IPS-NIHi7 (cell line): ENCODE data around the gene CRYBA4.
A peak's percentile ranks its signal among the peaks of the same experiment; 100 is the strongest.

Source experiments
- DNase-seq: peaks from one replicate; pipeline ENCODE4 v3.0.0; 2012; ENCODE audit warnings: mixed read lengths; ENCODE audit errors: extremely low spot score

CRYBA4 gene

GRCh38 chr22:26624803-26625202 is 3.0 kb downstream of the CRYBA4 start:
- no peak for DNase-seq

- no peak for DNase-seq
Observed at GRCh38 chr22:26629988-26630761, 8.4 kb downstream of the CRYBA4 start.

GRCh38 chr22:26631282-26631681 is 9.5 kb downstream of the CRYBA4 start:
- no peak for DNase-seq

GRCh38 chr22:26632422-26633155 is 10.8 kb downstream of the CRYBA4 start:
- no peak for DNase-seq

GRCh38 chr22:26634189-26634588 is 12.4 kb downstream of the CRYBA4 start:
- no peak for DNase-seq

GRCh38 chr22:26635117-26635516 is 13.4 kb downstream of the CRYBA4 start:
- no peak for DNase-seq

GRCh38 chr22:26636296-26636695 is 14.5 kb downstream of the CRYBA4 start:
- DNase-seq = no peak

- no peak for DNase-seq
Observed at GRCh38 chr22:26642465-26643417, 21.0 kb downstream of the CRYBA4 start.

GRCh38 chr22:26643418-26644100 is 21.8 kb downstream of the CRYBA4 start:
- DNase-seq = no peak

GRCh38 chr22:26646158-26646557 is 24.4 kb downstream of the CRYBA4 start:
- no peak for DNase-seq

- DNase-seq = peak; percentile 51
Observed at GRCh38 chr22:26648011-26648497, 26.3 kb downstream of the CRYBA4 start.

- no peak for DNase-seq
Observed at GRCh38 chr22:26648528-26649388, 27.0 kb downstream of the CRYBA4 start.

- no peak for DNase-seq
Observed at GRCh38 chr22:26650722-26651421, 29.1 kb downstream of the CRYBA4 start.

GRCh38 chr22:26651815-26652214 is 30.1 kb downstream of the CRYBA4 start:
- no peak for DNase-seq

GRCh38 chr22:26656891-26657851 is 35.4 kb downstream of the CRYBA4 start, which contains the start of gene MIAT:
Gene MIAT (plus strand): TSS chr22:26657588.
- peak; percentile 59 for DNase-seq

GRCh38 chr22:26658161-26658560 is 36.4 kb downstream of the CRYBA4 start:
- no peak for DNase-seq

GRCh38 chr22:26658671-26659478 is 37.1 kb downstream of the CRYBA4 start:
- peak; percentile 87 for DNase-seq

- no peak for DNase-seq
Observed at GRCh38 chr22:26660356-26660755, 38.6 kb downstream of the CRYBA4 start.
